Vagina (tissue), 2 donors: ENCODE measurements around the gene HCN3.

Experiments
- POLR2A ChIP-seq, 2 donors: fragments of 450-650 bp; IDR thresholded peaks; one replicate each; pipeline ENCODE4 v1.6.1; 2017; ENCODE audit warnings: antibody characterized with exemption in 2 of 2, mild to moderate bottlenecking in 2 of 2, moderate library complexity in 2 of 2
- TF ChIP-seq, protein P1 (sequence below), 3 experiments: fragments of 450-650 bp in 2 of 3; fragments of 200-600 bp in 1 of 3; sonication (generic) in 1 of 3; IDR thresholded peaks; one replicate each; pipeline ENCODE4 v1.5.1; 2017 to 2019; ENCODE audit warnings: antibody characterized with exemption in 3 of 3, mild to moderate bottlenecking in 2 of 3, moderate library complexity in 2 of 3

DNA sequence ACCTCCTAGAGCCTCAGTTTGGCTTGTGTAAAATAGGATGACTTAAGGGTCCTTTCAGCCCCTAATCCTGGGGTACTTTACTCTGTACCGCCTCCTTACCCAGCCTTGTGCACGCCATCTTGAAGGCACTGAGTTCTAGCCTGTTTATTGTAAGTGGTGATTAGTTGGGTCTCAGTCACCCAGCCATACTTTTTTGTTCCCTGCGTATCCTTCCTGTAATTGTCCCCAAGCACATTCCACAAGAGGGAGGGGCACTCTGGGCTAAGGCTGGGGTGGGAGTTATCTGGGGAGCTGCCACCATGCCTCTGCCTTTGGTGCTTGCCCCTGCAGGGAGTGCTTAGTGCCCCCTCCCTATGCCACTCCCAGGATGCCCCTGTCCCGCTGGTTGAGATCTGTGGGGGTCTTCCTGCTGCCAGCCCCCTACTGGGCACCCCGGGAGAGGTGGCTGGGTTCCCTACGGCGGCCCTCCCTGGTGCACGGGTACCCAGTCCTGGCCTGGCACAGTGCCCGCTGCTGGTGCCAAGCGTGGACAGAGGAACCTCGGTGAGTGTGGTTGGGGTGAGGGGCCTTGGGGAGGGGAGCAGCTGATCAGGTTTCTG, 32.3 kb downstream of the HCN3 start:
- TF ChIP-seq, protein P1, sequence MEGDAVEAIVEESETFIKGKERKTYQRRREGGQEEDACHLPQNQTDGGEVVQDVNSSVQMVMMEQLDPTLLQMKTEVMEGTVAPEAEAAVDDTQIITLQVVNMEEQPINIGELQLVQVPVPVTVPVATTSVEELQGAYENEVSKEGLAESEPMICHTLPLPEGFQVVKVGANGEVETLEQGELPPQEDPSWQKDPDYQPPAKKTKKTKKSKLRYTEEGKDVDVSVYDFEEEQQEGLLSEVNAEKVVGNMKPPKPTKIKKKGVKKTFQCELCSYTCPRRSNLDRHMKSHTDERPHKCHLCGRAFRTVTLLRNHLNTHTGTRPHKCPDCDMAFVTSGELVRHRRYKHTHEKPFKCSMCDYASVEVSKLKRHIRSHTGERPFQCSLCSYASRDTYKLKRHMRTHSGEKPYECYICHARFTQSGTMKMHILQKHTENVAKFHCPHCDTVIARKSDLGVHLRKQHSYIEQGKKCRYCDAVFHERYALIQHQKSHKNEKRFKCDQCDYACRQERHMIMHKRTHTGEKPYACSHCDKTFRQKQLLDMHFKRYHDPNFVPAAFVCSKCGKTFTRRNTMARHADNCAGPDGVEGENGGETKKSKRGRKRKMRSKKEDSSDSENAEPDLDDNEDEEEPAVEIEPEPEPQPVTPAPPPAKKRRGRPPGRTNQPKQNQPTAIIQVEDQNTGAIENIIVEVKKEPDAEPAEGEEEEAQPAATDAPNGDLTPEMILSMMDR (IDR thresholded peaks at IDR 0.05) = no peak
- no peak for TF ChIP-seq POLR2A (IDR thresholded peaks at IDR 0.05)
